Vagina (tissue), 2 donors: ENCODE measurements around the gene SERPINF2. TPM values are rescaled to one million over a fixed set of nuclear protein-coding genes. Genes with fewer than 3 reads are reported as not detected.
A peak's percentile ranks its signal among the peaks of the same experiment; 100 is the strongest.
"Not testable (repeated sequence)": the region's sequence is repeated elsewhere in the genome, so short reads cannot be mapped to it uniquely, and the experiment has no call there.

Source experiments
- DNase-seq, 2 donors: peaks; one replicate each; pipeline ENCODE4 v3.0.0-alpha.2; 2017; ENCODE audit errors: extremely low spot score in 2 of 2
- H3K27ac ChIP-seq: fragments of 200-600 bp; sonication (generic); one replicate; pipeline ENCODE4 v1.5.1; 2019
- H3K27me3 ChIP-seq: fragments of 200-600 bp; sonication (generic); one replicate; pipeline ENCODE4 v1.5.1; 2019
- H3K36me3 ChIP-seq, 2 donors: fragments of 200-600 bp; sonication (generic); one replicate each; pipeline ENCODE4 v1.5.1; 2017 to 2019
- H3K4me1 ChIP-seq: fragments of 200-600 bp; sonication (generic); one replicate; pipeline ENCODE4 v1.5.1; 2019
- H3K4me3 ChIP-seq, 2 donors: fragments of 200-600 bp; sonication (generic); 1 replicate in 1 of 2; 2 replicates in 1 of 2; pipeline ENCODE4 v1.5.1; 2016 to 2019
- H3K9me3 ChIP-seq: fragments of 200-600 bp; sonication (generic); one replicate; pipeline ENCODE4 v1.5.1; 2019
- POLR2A ChIP-seq, 2 donors: fragments of 450-650 bp; IDR thresholded peaks; one replicate each; pipeline ENCODE4 v1.6.1; 2017; ENCODE audit warnings: antibody characterized with exemption in 2 of 2, mild to moderate bottlenecking in 2 of 2, moderate library complexity in 2 of 2
- POLR2AphosphoS5 ChIP-seq, 2 donors: sonication (generic); formaldehyde crosslinking; IDR thresholded peaks; one replicate each; pipeline ENCODE4 v1.9.0; 2017; ENCODE audit warnings: antibody characterized with exemption in 2 of 2, mild to moderate bottlenecking in 2 of 2, low read depth in 1 of 2; ENCODE audit not compliant: insufficient read depth in 1 of 2
- intact Hi-C: fragments of 100-400 bp; cut with DNase I; formaldehyde crosslinking; loops from one replicate; pipeline ENCODE4 v1.15.1; 2023
- total RNA-seq: library from RNA; depleted of rRNA; stranded (reverse); fragments of >200 nt; gene quantifications from one replicate; pipeline ENCODE4 v1.2.3, GENCODE V29; 2016
- TF ChIP-seq, protein P1 (sequence below), 3 experiments: fragments of 450-650 bp in 2 of 3; fragments of 200-600 bp in 1 of 3; sonication (generic) in 1 of 3; IDR thresholded peaks; one replicate each; pipeline ENCODE4 v1.5.1; 2017 to 2019; ENCODE audit warnings: antibody characterized with exemption in 3 of 3, mild to moderate bottlenecking in 2 of 3, moderate library complexity in 2 of 3

SERPINF2 gene
- total RNA-seq, 1 donor from 2014 or later: 23.8 TPM

DNA sequence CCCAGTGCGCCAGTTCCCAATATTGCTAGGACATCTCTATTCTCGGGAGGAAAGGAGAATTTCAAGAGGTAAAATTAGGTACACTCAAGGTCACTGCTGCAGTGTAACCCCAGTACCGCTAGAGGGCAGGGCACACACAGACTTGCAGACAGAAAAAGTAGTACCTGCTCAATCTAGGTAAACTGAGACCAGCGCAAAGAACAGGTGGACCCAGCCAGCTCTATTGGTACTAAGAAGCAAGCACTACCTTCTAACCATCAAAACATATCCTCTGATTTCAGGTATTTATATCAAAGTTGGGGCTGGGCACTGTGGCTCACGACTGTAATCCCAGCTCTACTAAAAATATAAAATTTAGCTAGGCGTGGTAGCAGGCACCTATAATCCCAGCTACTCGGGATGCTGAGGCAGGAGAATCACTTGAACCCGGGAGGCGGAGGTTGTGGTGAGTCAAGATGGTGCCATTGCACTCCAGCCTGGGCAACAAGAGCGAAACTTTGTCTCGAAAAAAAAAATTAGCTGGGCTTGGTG, 21.8 kb upstream of the SERPINF2 start:
- no peak for DNase-seq
- Histone ChIP-seq H3K36me3 (peaks cover 0 to 3% of the 10 kb centered on the region in 2 donors), H3K9me3 (no peaks in the 10 kb centered on the region), H3K4me1 (peaks cover 47% of the 10 kb centered on the region), H3K4me3 (no peak overlapping the region), H3K27ac (peak overlapping the region; percentile 51), H3K27me3 (no peaks in the 10 kb centered on the region)
- intact Hi-C loops: no loop called here
- TF ChIP-seq, protein P1, sequence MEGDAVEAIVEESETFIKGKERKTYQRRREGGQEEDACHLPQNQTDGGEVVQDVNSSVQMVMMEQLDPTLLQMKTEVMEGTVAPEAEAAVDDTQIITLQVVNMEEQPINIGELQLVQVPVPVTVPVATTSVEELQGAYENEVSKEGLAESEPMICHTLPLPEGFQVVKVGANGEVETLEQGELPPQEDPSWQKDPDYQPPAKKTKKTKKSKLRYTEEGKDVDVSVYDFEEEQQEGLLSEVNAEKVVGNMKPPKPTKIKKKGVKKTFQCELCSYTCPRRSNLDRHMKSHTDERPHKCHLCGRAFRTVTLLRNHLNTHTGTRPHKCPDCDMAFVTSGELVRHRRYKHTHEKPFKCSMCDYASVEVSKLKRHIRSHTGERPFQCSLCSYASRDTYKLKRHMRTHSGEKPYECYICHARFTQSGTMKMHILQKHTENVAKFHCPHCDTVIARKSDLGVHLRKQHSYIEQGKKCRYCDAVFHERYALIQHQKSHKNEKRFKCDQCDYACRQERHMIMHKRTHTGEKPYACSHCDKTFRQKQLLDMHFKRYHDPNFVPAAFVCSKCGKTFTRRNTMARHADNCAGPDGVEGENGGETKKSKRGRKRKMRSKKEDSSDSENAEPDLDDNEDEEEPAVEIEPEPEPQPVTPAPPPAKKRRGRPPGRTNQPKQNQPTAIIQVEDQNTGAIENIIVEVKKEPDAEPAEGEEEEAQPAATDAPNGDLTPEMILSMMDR (IDR thresholded peaks at IDR 0.05): peak; percentile 91 to 98 (median 96)
- peak in 1 of 2 donors; percentile 42 for TF ChIP-seq POLR2AphosphoS5 (IDR thresholded peaks at IDR 0.05; ENCODE audit: insufficient read depth in 1 of 2, low read depth in 1 of 2)
- TF ChIP-seq POLR2A (IDR thresholded peaks at IDR 0.05): no peak

DNA sequence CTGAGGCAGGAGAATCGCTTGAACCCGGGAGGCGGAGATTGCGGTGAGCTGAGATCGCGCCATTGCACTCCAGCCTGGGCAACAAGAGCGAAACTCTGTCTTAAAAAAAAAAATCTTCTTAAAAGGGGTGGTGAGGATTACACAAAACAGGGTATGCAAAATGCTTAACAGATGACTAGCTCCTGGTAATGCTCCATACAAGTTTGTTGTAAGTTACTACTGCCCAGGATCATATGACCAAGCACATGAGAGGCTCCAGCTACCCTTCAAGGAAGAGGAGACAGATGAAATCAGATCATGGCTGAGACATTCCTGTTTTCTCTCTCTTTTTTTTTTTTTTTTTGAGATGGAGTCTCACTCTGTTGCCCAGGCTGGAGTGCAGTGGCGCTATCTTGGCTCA, 20.6 kb upstream of the SERPINF2 start:
- peaks cover 58% of the 10 kb centered on the region for H3K4me1 ChIP-seq
- H3K27me3 ChIP-seq, intact Hi-C loops, H3K9me3 ChIP-seq, DNase-seq, H3K4me3 ChIP-seq: not testable (repeated sequence)
- H3K27ac ChIP-seq: peak overlapping the region; percentile 51
- peaks cover 0 to 14% of the 10 kb centered on the region in 2 donors for H3K36me3 ChIP-seq
- peak in 1 of 2 donors; percentile 16 for TF ChIP-seq POLR2AphosphoS5 (IDR thresholded peaks at IDR 0.05; ENCODE audit: insufficient read depth in 1 of 2, low read depth in 1 of 2)

DNA sequence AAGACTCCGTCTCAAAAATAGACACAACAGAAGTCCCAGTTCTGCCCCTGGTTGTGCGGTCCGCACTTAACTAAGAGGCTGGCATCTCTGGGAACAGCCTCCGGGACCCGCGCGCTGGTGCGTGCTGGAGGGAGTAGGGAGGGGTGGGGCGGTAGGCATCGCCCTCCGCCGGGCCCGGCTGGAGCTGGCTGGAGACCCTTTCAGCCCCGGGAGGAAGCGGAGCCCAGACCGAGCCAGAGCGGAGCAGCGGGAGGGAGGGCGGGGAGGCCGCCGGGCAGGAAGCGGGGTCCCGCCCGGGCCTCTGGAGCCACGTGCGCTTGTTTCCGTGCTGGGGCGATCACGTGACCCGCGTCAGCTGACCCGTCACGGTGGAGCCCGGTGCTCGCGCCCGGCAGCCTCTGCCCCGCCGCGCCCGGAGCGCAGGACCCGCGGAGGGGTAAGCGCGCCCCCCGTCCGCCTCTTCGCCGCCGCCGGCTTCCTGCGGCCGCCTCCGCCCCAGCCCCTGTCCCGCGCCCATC, 18.3 kb upstream of the SERPINF2 start, which contains the start of gene WDR81:
Gene WDR81 (plus strand): TSS at position 354 of the 518 bp plus-strand sequence. CDS start 256 bp downstream, outside the sequence.
- H3K4me3 ChIP-seq: peak within 1 kb of the TSS; percentile 73 to 81
- no peaks in the 10 kb centered on the region for H3K27me3 ChIP-seq
- peak within 1 kb of the TSS; percentile 94 for H3K27ac ChIP-seq
- no peaks in the 10 kb centered on the region for H3K9me3 ChIP-seq
- intact Hi-C loops: no loop called here
- H3K4me1 ChIP-seq: peaks cover 66% of the 10 kb centered on the region
- TF ChIP-seq, protein P1 (IDR thresholded peaks at IDR 0.05): no peak
- TF ChIP-seq POLR2A (IDR thresholded peaks at IDR 0.05) (peak in 1 of 2 donors; percentile 50), POLR2AphosphoS5 (IDR thresholded peaks at IDR 0.05; ENCODE audit: insufficient read depth in 1 of 2, low read depth in 1 of 2) (peak; percentile 69 to 74)
- H3K36me3 ChIP-seq: peaks cover 0 to 26% of the 10 kb centered on the region in 2 donors
- peak in 1 of 2 donors; percentile 93 for DNase-seq

DNA sequence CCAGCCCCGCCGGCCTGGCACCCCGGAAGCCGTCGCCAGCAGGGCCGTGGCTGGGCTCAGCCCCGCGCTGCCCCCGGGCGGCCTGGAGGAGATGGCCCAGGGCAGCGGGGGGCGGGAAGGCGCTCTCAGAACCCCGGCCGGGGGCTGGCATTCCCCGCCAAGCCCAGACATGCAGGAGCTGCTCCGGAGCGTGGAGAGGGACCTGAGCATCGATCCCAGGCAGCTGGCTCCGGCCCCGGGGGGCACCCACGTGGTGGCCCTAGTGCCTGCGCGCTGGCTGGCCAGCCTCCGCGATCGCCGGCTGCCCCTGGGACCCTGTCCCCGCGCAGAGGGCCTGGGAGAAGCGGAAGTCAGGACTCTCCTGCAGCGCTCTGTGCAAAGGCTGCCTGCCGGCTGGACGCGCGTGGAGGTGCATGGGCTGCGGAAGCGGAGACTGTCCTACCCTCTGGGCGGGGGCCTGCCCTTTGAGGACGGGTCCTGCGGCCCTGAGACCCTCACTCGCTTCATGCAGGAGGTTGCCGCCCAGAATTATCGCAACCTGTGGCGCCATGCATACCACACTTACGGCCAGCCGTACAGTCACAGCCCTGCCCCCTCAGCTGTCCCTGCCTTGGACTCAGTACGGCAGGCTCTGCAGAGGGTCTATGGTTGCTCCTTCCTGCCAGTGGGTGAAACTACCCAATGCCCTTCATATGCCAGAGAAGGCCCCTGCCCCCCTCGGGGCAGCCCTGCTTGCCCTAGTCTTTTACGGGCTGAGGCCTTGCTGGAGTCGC, 17.6 kb upstream of the SERPINF2 start:
- peak overlapping the region; percentile 94 for H3K27ac ChIP-seq
- no peaks in the 10 kb centered on the region for H3K9me3 ChIP-seq
- peak overlapping the region; percentile 73 to 81 for H3K4me3 ChIP-seq
- peaks cover 73% of the 10 kb centered on the region for H3K4me1 ChIP-seq
- peaks cover 0 to 26% of the 10 kb centered on the region in 2 donors for H3K36me3 ChIP-seq
- DNase-seq: no peak
- no peak for TF ChIP-seq POLR2A (IDR thresholded peaks at IDR 0.05)
- TF ChIP-seq, protein P1 (IDR thresholded peaks at IDR 0.05): no peak
- no peak for TF ChIP-seq POLR2AphosphoS5 (IDR thresholded peaks at IDR 0.05; ENCODE audit: insufficient read depth in 1 of 2, low read depth in 1 of 2)
- intact Hi-C loops: no loop called here
- H3K27me3 ChIP-seq: no peaks in the 10 kb centered on the region

DNA sequence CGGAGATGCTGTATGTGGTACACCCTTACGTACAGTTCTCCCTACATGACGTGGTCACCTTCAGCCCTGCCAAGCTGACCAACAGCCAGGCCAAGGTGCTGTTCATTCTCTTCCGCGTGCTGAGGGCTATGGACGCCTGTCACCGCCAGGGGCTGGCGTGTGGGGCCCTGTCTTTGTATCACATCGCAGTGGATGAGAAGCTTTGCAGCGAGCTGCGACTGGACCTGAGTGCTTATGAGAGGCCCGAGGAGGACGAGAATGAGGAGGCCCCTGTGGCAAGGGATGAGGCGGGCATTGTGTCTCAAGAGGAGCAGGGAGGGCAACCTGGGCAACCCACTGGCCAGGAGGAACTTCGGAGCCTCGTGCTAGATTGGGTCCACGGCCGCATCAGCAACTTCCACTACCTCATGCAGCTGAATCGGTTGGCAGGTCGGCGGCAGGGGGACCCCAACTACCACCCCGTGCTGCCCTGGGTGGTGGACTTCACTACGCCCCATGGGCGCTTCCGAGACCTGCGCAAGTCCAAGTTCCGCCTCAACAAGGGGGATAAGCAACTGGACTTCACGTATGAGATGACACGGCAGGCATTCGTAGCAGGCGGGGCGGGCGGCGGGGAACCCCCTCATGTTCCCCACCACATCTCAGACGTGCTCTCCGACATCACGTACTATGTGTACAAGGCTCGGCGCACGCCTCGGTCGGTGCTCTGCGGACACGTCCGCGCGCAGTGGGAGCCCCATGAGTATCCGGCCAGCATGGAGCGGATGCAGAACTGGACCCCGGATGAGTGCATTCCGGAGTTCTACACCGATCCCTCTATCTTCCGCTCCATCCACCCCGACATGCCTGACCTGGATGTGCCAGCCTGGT, 16.8 kb upstream of the SERPINF2 start:
- DNase-seq: no peak
- no peaks in the 10 kb centered on the region for H3K9me3 ChIP-seq
- peak overlapping the region; percentile 94 for H3K27ac ChIP-seq
- intact Hi-C loops: no loop called here
- H3K36me3 ChIP-seq: peaks cover 0 to 26% of the 10 kb centered on the region in 2 donors
- no peak for TF ChIP-seq POLR2AphosphoS5 (IDR thresholded peaks at IDR 0.05; ENCODE audit: insufficient read depth in 1 of 2, low read depth in 1 of 2)
- TF ChIP-seq, protein P1 (IDR thresholded peaks at IDR 0.05): no peak
- H3K4me3 ChIP-seq: peak overlapping the region in 1 of 2 donors; percentile 73
- peaks cover 76% of the 10 kb centered on the region for H3K4me1 ChIP-seq
- H3K27me3 ChIP-seq: no peaks in the 10 kb centered on the region
